Ovary (tissue), 9 donors: ENCODE measurements around the gene NUTM2F. TPM values are rescaled to one million over a fixed set of nuclear protein-coding genes. Genes with fewer than 3 reads are reported as not detected.

Experiments
- DNase-seq, 5 donors: peaks; one replicate each; pipeline ENCODE4 v3.0.0-alpha.2; 2019 to 2020
- H3K27ac ChIP-seq, 2 donors: fragments of 200-600 bp; one replicate each; pipeline versions ENCODE4 v1.5.1 to v1.8.0; 2019 to 2022
- H3K27me3 ChIP-seq: fragments of 200-600 bp; one replicate; pipeline ENCODE4 v1.8.0; 2022
- H3K36me3 ChIP-seq: fragments of 200-600 bp; sonication (generic); one replicate; pipeline ENCODE4 v1.5.1; 2019
- H3K4me1 ChIP-seq: one replicate; pipeline ENCODE4 v1.8.1; 2013; ENCODE audit warnings: mild to moderate bottlenecking, moderate library complexity; ENCODE audit not compliant: insufficient read depth
- H3K4me3 ChIP-seq: fragments of 200-600 bp; sonication (generic); one replicate; pipeline ENCODE4 v1.5.1; 2017
- H3K9me3 ChIP-seq, 2 donors: fragments of 200-600 bp in 1 of 2; sonication (generic) in 1 of 2; one replicate each; pipeline versions ENCODE4 v1.5.1 to v1.8.1; 2013 to 2019; ENCODE audit warnings: mild to moderate bottlenecking in 1 of 2, moderate library complexity in 1 of 2
- EP300 ChIP-seq: sonication (generic); formaldehyde crosslinking; IDR thresholded peaks from one replicate; pipeline ENCODE4 v1.6.1; 2017; ENCODE audit warnings: antibody characterized with exemption
- POLR2A ChIP-seq: fragments of 450-650 bp; IDR thresholded peaks from one replicate; pipeline ENCODE4 v1.6.1; 2017; ENCODE audit warnings: antibody characterized with exemption, mild to moderate bottlenecking, moderate library complexity
- WGBS, 3 donors: extraction: QIAGEN DNeasy Blood & Tissue Kit in 1 of 3; methylation state at CpG; one replicate each; pipeline versions ENCODE4 v1.1.5 to v1.1.7; 2013 to 2017; 5-methylcytosine and 5-hydroxymethylcytosine counted together
- intact Hi-C, 4 donors: fragments of 100-400 bp; cut with DNase I; formaldehyde crosslinking; loops; one replicate each; pipeline versions ENCODE4 v1.11.0 to v1.15.1; 2022 to 2023
- polyA plus RNA-seq, 2 donors: library from polyadenylated mRNA; stranded (reverse); fragments of 200-250 nt in 1 of 2; fragments of 350-450 nt in 1 of 2; fragmentation: Illumina TruSeq in 1 of 2; extraction: RNeasy Lipid Tissue Mini Kit (QIAGEN cat#74804) in 1 of 2; gene quantifications; one replicate each; pipeline ENCODE4 v1.2.3, GENCODE V29; 2013 to 2014
- total RNA-seq, 7 donors: library from RNA; depleted of rRNA in 2 of 7; stranded (reverse); fragments of >200 nt in 2 of 7; fragmentation: NEBNext Ultra II Directional in 3 of 7; extraction: Animal tissue kit (Norgen Biotek cat#: 25700) in 3 of 7; gene quantifications; one replicate each; pipeline versions ENCODE4 v1.1.0 to v1.2.4, GENCODE V29; 2016 to 2023
- TF ChIP-seq, protein P1 (sequence below), 3 donors: fragments of 450-650 bp in 2 of 3; fragments of 200-600 bp in 1 of 3; IDR thresholded peaks; one replicate each; pipeline versions ENCODE4 v1.5.1 to v1.8.0; 2016 to 2022; ENCODE audit warnings: antibody characterized with exemption in 3 of 3, mild to moderate bottlenecking in 1 of 3
- donor health status: DM: no; HTN: no; CAD: no; lungs with moderate emphysema.
- donor health status: DM: no; HTN: no; CAD: no.
- donor health status: Bipolar disorder and iron deficiency.
- donor health status: DM: yes; HTN: yes; CAD: no.
- donor health status: DM: no; HTN: no; CAD: no.
- donor health status: DM: yes; HTN: yes; CAD: no.

Gene NUTM2F
- total and polyA plus RNA-seq, 9 donors: not detected

- Histone ChIP-seq H3K36me3 (no peaks in the 10 kb centered on the region), H3K4me3 (no peak overlapping the region), H3K4me1 (no peaks in the 10 kb centered on the region), H3K9me3 (no peaks in the 10 kb centered on the region), H3K27ac (no peak overlapping the region), H3K27me3 (no peaks in the 10 kb centered on the region)
- intact Hi-C loops: no loop called here
- DNase-seq: no peak
- WGBS, 3 donors: 74 to 83% (median 80%) methylated on average over 9 of the region's 9 CpGs
- TF ChIP-seq EP300: no peak
- no peak for TF ChIP-seq POLR2A
- TF ChIP-seq, protein P1, sequence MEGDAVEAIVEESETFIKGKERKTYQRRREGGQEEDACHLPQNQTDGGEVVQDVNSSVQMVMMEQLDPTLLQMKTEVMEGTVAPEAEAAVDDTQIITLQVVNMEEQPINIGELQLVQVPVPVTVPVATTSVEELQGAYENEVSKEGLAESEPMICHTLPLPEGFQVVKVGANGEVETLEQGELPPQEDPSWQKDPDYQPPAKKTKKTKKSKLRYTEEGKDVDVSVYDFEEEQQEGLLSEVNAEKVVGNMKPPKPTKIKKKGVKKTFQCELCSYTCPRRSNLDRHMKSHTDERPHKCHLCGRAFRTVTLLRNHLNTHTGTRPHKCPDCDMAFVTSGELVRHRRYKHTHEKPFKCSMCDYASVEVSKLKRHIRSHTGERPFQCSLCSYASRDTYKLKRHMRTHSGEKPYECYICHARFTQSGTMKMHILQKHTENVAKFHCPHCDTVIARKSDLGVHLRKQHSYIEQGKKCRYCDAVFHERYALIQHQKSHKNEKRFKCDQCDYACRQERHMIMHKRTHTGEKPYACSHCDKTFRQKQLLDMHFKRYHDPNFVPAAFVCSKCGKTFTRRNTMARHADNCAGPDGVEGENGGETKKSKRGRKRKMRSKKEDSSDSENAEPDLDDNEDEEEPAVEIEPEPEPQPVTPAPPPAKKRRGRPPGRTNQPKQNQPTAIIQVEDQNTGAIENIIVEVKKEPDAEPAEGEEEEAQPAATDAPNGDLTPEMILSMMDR (IDR thresholded peaks at IDR 0.05): no peak
Measured at GRCh38 chr9:94298949-94299599, 29.4 kb downstream of the NUTM2F start.

DNA sequence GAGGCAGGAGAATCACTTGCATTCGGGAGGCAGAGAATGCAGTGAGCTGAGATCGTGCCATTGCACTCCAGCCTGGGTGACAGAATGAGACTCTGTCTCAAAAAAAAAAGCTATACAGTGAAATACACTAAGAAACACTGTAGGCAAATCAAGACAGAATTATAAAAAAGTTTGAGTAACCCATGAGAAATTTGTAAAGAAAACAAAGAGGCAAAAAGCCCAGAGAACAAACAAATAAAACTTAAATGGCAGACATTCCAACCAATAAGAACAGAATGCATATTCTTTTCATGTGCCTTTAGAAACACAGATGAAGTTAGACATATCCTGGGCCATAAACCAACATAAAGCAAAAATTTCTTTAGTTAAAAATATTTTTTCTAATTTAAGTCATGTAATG is 38.8 kb downstream of the NUTM2F start:
- no peak overlapping the region for H3K27ac ChIP-seq
- 83 to 94% (median 90%) methylated on average over 2 of the region's 2 CpGs for WGBS, 3 donors

DNA sequence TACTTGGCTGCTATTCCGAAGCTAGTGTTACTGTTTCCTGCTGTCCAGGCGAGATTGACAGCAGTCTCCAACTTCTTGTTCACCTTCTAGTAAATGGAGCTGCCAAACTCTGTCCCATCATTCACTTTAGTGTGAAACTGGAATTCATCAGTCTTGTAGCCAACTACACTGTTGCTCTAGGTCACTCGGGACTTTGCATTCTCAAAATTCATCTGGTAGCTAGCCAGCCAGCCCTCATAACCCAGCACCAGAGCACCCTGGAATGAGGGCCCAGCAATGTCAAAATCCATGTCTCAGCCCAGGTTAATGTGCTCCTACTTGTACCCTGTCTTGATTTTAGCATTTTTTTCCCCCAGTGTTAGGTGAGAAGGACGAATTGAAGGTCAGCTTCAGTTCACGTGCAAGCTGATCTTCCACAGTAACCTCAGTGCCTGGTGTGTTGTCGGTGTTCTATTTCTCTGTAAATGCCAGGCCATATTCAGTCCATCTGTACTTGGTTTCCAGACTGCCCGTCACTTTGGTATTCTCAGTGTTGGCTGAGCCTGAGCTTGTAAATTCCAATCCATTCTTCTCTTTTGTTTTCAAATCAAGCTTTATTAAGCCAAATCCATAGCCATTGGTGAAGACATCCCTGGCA is 40.4 kb downstream of the NUTM2F start:
- no peak for DNase-seq
- Histone ChIP-seq H3K4me3 (no peak overlapping the region), H3K4me1 (no peaks in the 10 kb centered on the region), H3K36me3 (no peaks in the 10 kb centered on the region), H3K27me3 (no peaks in the 10 kb centered on the region), H3K27ac (no peak overlapping the region), H3K9me3 (no peaks in the 10 kb centered on the region)
- intact Hi-C loops: no loop called here
- TF ChIP-seq, protein P1 (IDR thresholded peaks at IDR 0.05): no peak
- 80 to 85% (median 82%) methylated on average over 7 of the region's 7 CpGs for WGBS, 3 donors

More for the DNA sequence above, 38.8 kb downstream of the NUTM2F start:
- Histone ChIP-seq H3K9me3 (no peaks in the 10 kb centered on the region), H3K4me1 (no peaks in the 10 kb centered on the region), H3K36me3 (no peaks in the 10 kb centered on the region), H3K27me3 (no peaks in the 10 kb centered on the region), H3K4me3 (no peak overlapping the region)
- TF ChIP-seq EP300 (no peak), POLR2A (no peak)
- TF ChIP-seq, protein P1 (IDR thresholded peaks at IDR 0.05): no peak
- no peak for DNase-seq
- intact Hi-C loops: no loop called here

- Histone ChIP-seq H3K36me3 (no peaks in the 10 kb centered on the region), H3K4me1 (no peaks in the 10 kb centered on the region), H3K4me3 (no peak overlapping the region), H3K27me3 (no peaks in the 10 kb centered on the region), H3K27ac (no peak overlapping the region), H3K9me3 (no peaks in the 10 kb centered on the region)
- no peak for DNase-seq
- intact Hi-C loops: no loop called here
- 93 to 94% (median 94%) methylated on average over 3 of the region's 3 CpGs for WGBS, 3 donors
- no peak for TF ChIP-seq POLR2A
- TF ChIP-seq, protein P1 (IDR thresholded peaks at IDR 0.05): no peak
Measured at GRCh38 chr9:94286116-94286515, 42.3 kb downstream of the NUTM2F start.
